SK-N-SH (cell line): ENCODE results near the gene ILF3.

Experiments
- CTCF ChIP-seq: fragments of 200-600 bp; sonication (generic); IDR thresholded peaks from 2 replicates; pipeline ENCODE4 v1.6.1; 2017; ENCODE audit warnings: antibody characterized with exemption, mild to moderate bottlenecking, moderate library complexity
- EP300 ChIP-seq, 2 experiments: IDR thresholded peaks; 2 replicates each; pipeline versions ENCODE4 v1.4.0 to v1.6.1; 2012; ENCODE audit warnings: borderline replicate concordance in 1 of 2, low read depth in 1 of 2, low read length in 1 of 2
- GABPA ChIP-seq: IDR thresholded peaks from 2 replicates; pipeline ENCODE4 v1.4.0; 2012; ENCODE audit warnings: low read depth, mild to moderate bottlenecking
- MEF2A ChIP-seq: IDR thresholded peaks from 2 replicates; pipeline ENCODE4 v1.4.0; 2012; ENCODE audit warnings: low read depth, borderline replicate concordance
- MXI1 ChIP-seq: IDR thresholded peaks from 2 replicates; pipeline ENCODE4 v1.6.1; 2012; ENCODE audit warnings: mild to moderate bottlenecking, low read depth, low read length, improper control_type of control experiment
- YY1 ChIP-seq: IDR thresholded peaks from 2 replicates; pipeline ENCODE4 v1.4.0; 2012; ENCODE audit warnings: low read depth, mild to moderate bottlenecking

- TF ChIP-seq CTCF (no peak), MXI1 (no peak), GABPA (no peak), EP300 (IDR thresholded peaks at IDR 0.05; ENCODE audit: borderline replicate concordance in 1 of 2, low read depth in 1 of 2, low read length in 1 of 2) (no peak), MEF2A (no peak), YY1 (no peak)
Observed at GRCh38 chr19:10723591-10723990, 69.4 kb downstream of the ILF3 start.
